Measurements from ENCODE around the gene XPO6. TPM values are rescaled to one million over a fixed set of nuclear protein-coding genes. Genes with fewer than 3 reads are reported as not detected.

The XPO6 gene
- polyA plus RNA-seq, 1 donor from 2014 or later = 104 TPM

DNA sequence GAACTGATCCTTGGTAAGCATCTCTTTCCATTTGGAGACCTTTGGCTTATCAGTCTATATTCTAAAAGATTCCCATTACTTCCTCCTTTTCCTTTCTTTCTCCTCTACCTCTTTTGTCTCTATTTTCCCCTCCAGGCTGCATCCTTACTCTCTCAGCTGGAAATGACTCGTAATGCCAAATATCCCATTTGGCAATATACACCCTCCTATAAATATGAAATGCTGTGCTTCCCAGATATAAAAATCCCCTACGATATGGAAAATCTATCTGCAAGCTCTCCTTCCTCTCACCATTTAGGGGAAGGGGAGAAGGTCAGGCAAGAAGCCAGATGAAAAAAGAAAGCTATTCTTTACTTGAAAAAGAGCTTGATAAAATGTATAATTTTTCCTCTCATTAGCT lies 39.9 kb downstream of the XPO6 start:
- Histone ChIP-seq H3K27ac (ENCODE audit: low read length) (no peak overlapping the region), H3K4me3 (ENCODE audit: low read length) (no peak overlapping the region), H3K27me3 (ENCODE audit: insufficient read depth, low read depth, low read length) (no peaks in the 10 kb centered on the region), H2AFZ (ENCODE audit: low read depth, low read length) (no peak overlapping the region), H3K4me2 (ENCODE audit: low read length) (no peak overlapping the region), H3K9ac (ENCODE audit: low read length) (no peak overlapping the region), H3K36me3 (ENCODE audit: insufficient read depth, low read length) (peaks cover 5% of the 10 kb centered on the region), H3K9me2 (ENCODE audit: insufficient read depth, low read length) (no peaks in the 10 kb centered on the region), H3F3A (ENCODE audit: insufficient read depth, low read length, poor library complexity, severe bottlenecking) (no peaks in the 10 kb centered on the region), H3K79me2 (replicated peaks; ENCODE audit: insufficient read depth, low read length) (no peaks in the 10 kb centered on the region), H3K9me3 (ENCODE audit: low read length) (no peaks in the 10 kb centered on the region), H4K20me1 (ENCODE audit: insufficient read depth) (no peaks in the 10 kb centered on the region)
- TF ChIP-seq EP300 (conservative IDR thresholded peaks at IDR 0.05; ENCODE audit: poor library complexity, severe bottlenecking) = no peak
- no peak for TF ChIP-seq EZH2 (IDR thresholded peaks at IDR 0.05; ENCODE audit: borderline replicate concordance, insufficient read depth, low read length, poor library complexity, severe bottlenecking)
- no peak for TF ChIP-seq TAF1 (IDR thresholded peaks at IDR 0.05; ENCODE audit: low read depth)
- TF ChIP-seq, protein P1, sequence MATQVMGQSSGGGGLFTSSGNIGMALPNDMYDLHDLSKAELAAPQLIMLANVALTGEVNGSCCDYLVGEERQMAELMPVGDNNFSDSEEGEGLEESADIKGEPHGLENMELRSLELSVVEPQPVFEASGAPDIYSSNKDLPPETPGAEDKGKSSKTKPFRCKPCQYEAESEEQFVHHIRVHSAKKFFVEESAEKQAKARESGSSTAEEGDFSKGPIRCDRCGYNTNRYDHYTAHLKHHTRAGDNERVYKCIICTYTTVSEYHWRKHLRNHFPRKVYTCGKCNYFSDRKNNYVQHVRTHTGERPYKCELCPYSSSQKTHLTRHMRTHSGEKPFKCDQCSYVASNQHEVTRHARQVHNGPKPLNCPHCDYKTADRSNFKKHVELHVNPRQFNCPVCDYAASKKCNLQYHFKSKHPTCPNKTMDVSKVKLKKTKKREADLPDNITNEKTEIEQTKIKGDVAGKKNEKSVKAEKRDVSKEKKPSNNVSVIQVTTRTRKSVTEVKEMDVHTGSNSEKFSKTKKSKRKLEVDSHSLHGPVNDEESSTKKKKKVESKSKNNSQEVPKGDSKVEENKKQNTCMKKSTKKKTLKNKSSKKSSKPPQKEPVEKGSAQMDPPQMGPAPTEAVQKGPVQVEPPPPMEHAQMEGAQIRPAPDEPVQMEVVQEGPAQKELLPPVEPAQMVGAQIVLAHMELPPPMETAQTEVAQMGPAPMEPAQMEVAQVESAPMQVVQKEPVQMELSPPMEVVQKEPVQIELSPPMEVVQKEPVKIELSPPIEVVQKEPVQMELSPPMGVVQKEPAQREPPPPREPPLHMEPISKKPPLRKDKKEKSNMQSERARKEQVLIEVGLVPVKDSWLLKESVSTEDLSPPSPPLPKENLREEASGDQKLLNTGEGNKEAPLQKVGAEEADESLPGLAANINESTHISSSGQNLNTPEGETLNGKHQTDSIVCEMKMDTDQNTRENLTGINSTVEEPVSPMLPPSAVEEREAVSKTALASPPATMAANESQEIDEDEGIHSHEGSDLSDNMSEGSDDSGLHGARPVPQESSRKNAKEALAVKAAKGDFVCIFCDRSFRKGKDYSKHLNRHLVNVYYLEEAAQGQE (IDR thresholded peaks at IDR 0.05; ENCODE audit: borderline replicate concordance) = no peak
- no peak for TF ChIP-seq SMC3 (conservative IDR thresholded peaks at IDR 0.05; ENCODE audit: poor library complexity)
- TF ChIP-seq, protein P2, sequence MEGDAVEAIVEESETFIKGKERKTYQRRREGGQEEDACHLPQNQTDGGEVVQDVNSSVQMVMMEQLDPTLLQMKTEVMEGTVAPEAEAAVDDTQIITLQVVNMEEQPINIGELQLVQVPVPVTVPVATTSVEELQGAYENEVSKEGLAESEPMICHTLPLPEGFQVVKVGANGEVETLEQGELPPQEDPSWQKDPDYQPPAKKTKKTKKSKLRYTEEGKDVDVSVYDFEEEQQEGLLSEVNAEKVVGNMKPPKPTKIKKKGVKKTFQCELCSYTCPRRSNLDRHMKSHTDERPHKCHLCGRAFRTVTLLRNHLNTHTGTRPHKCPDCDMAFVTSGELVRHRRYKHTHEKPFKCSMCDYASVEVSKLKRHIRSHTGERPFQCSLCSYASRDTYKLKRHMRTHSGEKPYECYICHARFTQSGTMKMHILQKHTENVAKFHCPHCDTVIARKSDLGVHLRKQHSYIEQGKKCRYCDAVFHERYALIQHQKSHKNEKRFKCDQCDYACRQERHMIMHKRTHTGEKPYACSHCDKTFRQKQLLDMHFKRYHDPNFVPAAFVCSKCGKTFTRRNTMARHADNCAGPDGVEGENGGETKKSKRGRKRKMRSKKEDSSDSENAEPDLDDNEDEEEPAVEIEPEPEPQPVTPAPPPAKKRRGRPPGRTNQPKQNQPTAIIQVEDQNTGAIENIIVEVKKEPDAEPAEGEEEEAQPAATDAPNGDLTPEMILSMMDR (IDR thresholded peaks at IDR 0.05; ENCODE audit: poor library complexity, severe bottlenecking) = no peak
- no peak for TF ChIP-seq RAD21 (conservative IDR thresholded peaks at IDR 0.05)
- TF ChIP-seq MXI1 (conservative IDR thresholded peaks at IDR 0.05; ENCODE audit: poor library complexity, severe bottlenecking) = no peak
- no peak for TF ChIP-seq POLR2AphosphoS5 (IDR thresholded peaks at IDR 0.05)

DNA sequence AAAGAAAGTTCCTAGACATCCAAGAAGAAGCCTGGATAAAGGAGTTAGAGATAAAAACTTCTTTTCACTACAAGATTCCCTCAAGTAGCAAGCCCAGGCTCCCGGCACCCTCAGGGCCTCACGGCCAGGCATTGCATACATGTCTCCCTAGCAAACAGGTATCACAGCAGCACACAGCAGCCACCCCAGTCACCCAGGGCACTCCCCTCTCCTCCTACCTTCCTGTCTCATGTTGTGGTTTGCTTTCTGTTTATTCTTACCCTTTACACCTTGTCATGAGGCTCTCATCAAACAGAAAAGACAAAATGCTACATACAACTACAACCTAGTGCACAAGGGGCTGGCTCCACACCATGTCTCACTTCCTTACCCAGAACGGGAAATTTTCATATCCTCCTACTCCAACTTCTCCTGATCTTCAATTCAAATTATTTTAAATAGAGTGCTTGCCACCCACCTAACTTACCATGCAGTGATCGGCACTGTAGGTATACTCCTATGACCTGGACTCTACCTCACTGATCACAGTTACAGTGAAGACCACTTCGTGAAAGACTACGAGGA lies 42.7 kb downstream of the XPO6 start:
- Histone ChIP-seq H2AFZ (ENCODE audit: low read depth, low read length) (no peak overlapping the region), H3K27ac (ENCODE audit: low read length) (no peak overlapping the region), H3K9me3 (ENCODE audit: low read length) (no peaks in the 10 kb centered on the region), H3K4me2 (ENCODE audit: low read length) (no peak overlapping the region), H4K20me1 (ENCODE audit: insufficient read depth) (no peaks in the 10 kb centered on the region), H3K9me2 (ENCODE audit: insufficient read depth, low read length) (no peaks in the 10 kb centered on the region), H3K36me3 (ENCODE audit: insufficient read depth, low read length) (peaks cover 2% of the 10 kb centered on the region), H3K4me3 (ENCODE audit: low read length) (no peak overlapping the region), H3F3A (ENCODE audit: insufficient read depth, low read length, poor library complexity, severe bottlenecking) (no peaks in the 10 kb centered on the region), H3K79me2 (replicated peaks; ENCODE audit: insufficient read depth, low read length) (no peaks in the 10 kb centered on the region), H3K9ac (ENCODE audit: low read length) (no peak overlapping the region), H3K27me3 (ENCODE audit: insufficient read depth, low read depth, low read length) (no peaks in the 10 kb centered on the region)
- no peak for TF ChIP-seq EZH2 (IDR thresholded peaks at IDR 0.05; ENCODE audit: borderline replicate concordance, insufficient read depth, low read length, poor library complexity, severe bottlenecking)
- TF ChIP-seq, protein P2 (IDR thresholded peaks at IDR 0.05; ENCODE audit: poor library complexity, severe bottlenecking) = no peak
- no peak for TF ChIP-seq TAF1 (IDR thresholded peaks at IDR 0.05; ENCODE audit: low read depth)
- TF ChIP-seq EP300 (conservative IDR thresholded peaks at IDR 0.05; ENCODE audit: poor library complexity, severe bottlenecking) = no peak
- TF ChIP-seq, protein P1 (IDR thresholded peaks at IDR 0.05; ENCODE audit: borderline replicate concordance) = no peak
- no peak for TF ChIP-seq RAD21 (conservative IDR thresholded peaks at IDR 0.05)
- no peak for TF ChIP-seq SMC3 (conservative IDR thresholded peaks at IDR 0.05; ENCODE audit: poor library complexity)
- TF ChIP-seq MXI1 (conservative IDR thresholded peaks at IDR 0.05; ENCODE audit: poor library complexity, severe bottlenecking) = no peak
- no peak for TF ChIP-seq POLR2AphosphoS5 (IDR thresholded peaks at IDR 0.05)
